GM10266 (cell line): ENCODE results near the gene HCN3.

Source experiments
- DNase-seq: peaks from one replicate; pipeline ENCODE4 v3.0.0; 2012; ENCODE audit errors: extremely low spot score
- TF ChIP-seq, protein P1 (sequence below): IDR thresholded peaks from 2 replicates; pipeline ENCODE4 v1.5.1; 2012; ENCODE audit warnings: mild to moderate bottlenecking, low read depth; ENCODE audit not compliant: control insufficient read depth, insufficient read depth; ENCODE audit errors: missing control alignments

Gene HCN3

DNA sequence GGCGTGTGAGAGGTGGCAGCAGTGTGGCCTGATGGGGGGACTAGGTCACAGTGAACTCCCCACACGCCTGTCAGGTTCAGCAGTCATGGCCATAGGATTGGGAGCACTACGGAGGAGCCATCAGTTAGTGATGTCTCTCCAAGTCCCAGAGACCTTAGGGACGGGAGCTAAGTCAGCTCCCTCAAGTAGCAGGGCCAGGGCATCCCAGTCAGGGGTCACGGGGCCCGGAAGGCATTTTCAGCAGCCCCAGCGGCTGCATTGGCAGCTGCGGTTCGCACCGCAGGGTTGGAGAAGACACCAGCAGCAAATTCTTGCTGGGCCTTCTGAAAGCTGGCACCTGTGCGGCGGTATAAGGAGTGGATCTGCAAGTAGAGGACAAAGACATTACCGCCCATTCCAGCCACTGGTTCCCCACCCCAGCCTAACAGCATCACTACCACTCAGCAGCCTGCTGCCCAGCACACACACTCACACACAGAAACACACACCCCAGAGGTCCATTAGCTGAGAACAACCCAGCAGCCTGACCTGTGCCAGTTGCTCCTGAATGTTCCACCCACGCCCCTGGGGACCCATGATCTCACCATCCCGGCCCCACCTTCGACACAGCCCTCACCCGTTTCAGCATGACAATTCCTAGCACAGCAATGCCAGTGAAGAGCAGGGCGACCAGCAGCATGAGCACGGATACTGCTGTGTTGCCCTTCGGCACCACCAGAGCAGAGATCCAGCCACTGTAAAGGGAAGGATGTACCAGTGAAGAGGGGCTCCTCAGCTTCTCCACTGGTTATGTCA lies 21.0 kb upstream of the HCN3 start:
- DNase-seq: no peak
- TF ChIP-seq, protein P1, sequence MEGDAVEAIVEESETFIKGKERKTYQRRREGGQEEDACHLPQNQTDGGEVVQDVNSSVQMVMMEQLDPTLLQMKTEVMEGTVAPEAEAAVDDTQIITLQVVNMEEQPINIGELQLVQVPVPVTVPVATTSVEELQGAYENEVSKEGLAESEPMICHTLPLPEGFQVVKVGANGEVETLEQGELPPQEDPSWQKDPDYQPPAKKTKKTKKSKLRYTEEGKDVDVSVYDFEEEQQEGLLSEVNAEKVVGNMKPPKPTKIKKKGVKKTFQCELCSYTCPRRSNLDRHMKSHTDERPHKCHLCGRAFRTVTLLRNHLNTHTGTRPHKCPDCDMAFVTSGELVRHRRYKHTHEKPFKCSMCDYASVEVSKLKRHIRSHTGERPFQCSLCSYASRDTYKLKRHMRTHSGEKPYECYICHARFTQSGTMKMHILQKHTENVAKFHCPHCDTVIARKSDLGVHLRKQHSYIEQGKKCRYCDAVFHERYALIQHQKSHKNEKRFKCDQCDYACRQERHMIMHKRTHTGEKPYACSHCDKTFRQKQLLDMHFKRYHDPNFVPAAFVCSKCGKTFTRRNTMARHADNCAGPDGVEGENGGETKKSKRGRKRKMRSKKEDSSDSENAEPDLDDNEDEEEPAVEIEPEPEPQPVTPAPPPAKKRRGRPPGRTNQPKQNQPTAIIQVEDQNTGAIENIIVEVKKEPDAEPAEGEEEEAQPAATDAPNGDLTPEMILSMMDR: no peak

DNA sequence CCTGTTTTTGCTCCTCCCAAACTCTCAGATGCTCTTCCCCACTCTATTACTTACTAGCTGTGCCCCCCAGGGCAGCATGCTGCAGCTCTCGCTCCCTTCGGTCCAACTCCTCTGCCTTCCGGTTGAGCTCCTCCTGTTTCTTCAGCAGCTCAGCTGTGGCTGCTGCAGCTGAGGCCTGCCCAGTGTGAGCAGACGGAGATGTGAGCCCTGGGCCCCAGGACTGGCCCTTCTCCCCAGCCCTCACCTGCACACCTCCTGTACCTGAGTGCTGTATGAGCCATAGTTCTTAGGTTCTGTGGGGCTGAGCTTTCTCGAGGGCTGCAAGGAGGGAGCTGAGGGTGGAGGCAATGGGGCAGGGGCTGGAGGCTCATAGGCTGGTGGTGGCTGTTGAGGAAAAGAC lies 17.0 kb upstream of the HCN3 start:
- TF ChIP-seq, protein P1: no peak
- DNase-seq: no peak

DNA sequence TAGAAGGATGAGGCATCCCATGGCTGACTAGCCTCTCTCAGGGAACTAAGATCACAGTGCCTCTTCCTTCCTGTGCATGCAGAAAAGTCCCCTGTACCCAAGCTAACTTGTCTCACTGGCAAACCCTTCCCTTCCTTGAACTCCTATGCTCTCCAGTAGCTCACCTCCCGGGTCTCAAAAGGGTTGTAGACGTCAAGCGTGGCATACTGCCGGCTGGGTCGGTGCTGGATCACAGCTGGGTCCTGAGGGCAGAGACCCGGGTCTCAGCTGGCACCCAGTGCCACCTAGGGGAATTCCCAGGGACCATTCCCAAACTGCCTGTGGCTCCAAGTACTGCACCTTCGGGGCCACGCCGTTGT lies 15.8 kb upstream of the HCN3 start:
- TF ChIP-seq, protein P1: no peak
- DNase-seq: no peak

DNA sequence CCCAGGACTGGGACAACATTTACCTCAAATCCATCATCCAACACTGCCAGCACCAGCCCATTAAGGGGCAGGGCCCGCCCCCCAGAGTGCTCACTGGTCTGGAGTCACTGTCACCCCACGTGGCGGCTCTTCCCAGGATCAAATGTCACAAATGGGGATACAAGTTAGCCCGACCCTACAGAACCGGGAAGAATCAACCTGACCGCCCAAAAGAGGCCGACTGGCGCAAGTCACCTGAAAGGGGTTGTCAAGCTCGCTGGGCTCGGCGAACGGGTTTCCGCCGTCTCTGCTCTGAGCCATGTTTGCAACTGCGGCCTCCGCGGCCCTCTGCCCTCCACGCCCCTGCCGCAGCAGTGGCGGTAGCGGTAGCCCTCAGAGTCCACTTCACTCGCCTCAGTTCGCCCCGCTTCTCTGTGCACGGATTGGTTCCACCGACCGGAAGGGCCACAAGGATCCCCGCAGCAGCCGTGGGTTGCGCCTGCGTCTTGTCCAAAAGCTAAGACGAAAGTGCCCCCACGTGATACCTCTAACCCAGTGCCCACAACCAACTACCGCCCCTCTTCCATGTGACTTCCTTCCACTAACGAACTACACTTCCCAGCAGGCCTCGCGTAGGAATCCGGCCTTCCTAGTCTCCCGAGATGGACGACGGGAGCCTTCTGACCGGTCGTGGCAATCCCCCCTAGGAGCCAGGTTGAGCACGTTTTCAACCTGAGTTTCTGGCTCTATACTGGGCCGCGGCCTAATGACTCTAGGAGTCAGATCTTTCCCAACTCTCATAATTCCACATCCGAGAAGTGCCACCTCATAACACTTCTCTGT lies 15.2 kb upstream of the HCN3 start, which contains the start of gene SCAMP3:
Gene SCAMP3, minus strand, starts transcription at position 509 of the 822 bp plus-strand sequence. Its CDS starts 209 bp downstream, at position 300.
- peak; percentile 97 for DNase-seq
- TF ChIP-seq, protein P1: no peak

DNA sequence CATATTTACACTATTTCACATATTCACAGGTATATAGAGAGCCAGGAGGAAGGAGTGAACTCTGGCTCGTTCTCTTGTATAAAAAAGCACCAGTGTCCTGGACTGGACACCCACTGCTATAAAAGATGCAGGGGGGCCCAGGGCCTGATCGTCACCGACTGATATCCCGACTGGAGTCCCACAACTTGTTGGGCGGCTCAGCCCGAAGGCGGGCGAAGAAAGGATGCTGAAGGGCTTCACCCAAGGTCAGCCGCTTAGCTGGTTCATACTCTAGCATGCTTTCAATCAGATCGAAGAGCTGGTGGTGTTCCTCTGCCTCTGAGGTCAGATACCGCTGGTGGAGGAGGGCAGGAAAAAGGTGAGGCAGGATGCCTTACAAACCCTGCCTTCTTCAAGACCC lies 14.2 kb upstream of the HCN3 start:
- DNase-seq: no peak
- TF ChIP-seq, protein P1: no peak

DNA sequence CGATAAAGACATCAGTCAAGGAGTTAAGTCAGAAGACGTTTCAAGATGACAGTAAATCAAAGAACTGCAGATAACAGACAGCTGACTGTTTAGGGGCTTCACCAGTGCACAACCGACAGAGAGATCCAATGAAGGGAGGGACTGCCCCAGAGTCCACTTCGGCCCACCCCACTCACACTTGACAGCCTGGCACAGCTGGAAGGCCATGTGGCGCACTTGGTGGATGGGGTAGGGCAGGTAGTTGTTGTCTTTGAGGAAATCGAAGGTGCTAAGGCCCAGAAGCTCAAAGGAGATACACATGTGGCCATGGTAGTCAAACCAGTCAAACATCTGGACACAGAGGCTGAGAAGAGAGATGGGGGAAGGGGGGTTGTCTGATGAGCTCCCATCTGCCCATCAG lies 10.7 kb upstream of the HCN3 start:
- TF ChIP-seq, protein P1: no peak
- no peak for DNase-seq

DNA sequence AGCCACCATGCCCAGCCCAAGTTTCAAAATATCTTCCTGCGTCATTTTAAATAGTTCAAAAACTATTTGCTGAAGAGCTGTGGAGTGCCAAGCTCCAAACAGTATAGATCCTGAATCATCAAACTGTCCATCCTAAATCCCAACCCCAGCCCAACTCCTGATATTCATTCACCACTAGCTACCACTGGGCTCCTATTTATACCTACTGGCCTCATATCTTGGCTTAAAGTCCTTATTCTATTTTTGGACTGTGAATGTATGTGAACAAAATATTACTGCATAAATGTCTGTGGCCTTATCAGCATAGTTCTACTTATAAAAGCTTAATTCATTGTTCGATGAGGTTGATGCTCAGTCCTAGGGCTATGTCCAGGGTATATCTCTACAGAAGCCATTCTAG lies 9.9 kb upstream of the HCN3 start:
- no peak for DNase-seq
- TF ChIP-seq, protein P1: no peak
